NCI-H460 (cell line): ENCODE results near the gene TRIM43. TPM values are rescaled to one million over a fixed set of nuclear protein-coding genes. Genes with fewer than 3 reads are reported as not detected.
"Not testable (repeated sequence)": the region's sequence is repeated elsewhere in the genome, so short reads cannot be mapped to it uniquely, and the experiment has no call there.

Experiments
- DNase-seq: peaks from one replicate; pipeline ENCODE4 v3.0.0-alpha.2; 2016; ENCODE audit warnings: low read depth; ENCODE audit errors: extremely low read depth
- polyA plus RNA-seq: library from polyadenylated mRNA; depleted of rRNA; stranded (reverse); fragments of >200 nt; gene quantifications from 2 replicates; pipeline ENCODE4 v1.2.3, GENCODE V29; 2014; cell fraction: nucleus; rRNA removed
- total RNA-seq: library from RNA; depleted of rRNA; stranded (reverse); fragments of >200 nt; shearing (Covaris generic); gene quantifications from 2 replicates; pipeline ENCODE4 v1.2.3, GENCODE V29; 2014; rRNA removed

TRIM43 gene
- 0.07 TPM in 1 of 2 replicates, not detected in the other for total RNA-seq
- polyA plus RNA-seq = not detected in 2 replicates

DNA sequence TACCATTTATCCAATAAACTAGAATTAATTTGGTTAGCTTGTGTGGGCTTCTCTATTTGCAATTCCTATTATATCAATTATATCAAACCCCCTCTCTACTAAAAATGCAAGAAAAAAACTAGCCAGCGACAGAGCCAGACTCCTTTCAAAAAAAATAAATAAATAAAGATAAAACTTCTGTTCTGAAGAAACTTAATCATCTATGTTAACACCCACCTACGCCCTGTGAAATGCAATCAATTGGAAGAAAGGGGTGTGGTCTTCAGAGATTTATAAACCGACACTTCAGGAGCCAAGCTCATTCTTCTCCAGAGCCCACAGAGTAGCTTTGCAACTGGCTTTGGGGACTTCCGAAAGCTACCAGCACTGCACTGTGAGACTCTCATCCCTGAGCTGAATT lies at the start of gene TRIM43:
Gene TRIM43 (plus strand): TSS at position 301 of the 400 bp plus-strand sequence. CDS start 2,023 bp downstream, outside the sequence.
- not testable (repeated sequence) for DNase-seq

DNA sequence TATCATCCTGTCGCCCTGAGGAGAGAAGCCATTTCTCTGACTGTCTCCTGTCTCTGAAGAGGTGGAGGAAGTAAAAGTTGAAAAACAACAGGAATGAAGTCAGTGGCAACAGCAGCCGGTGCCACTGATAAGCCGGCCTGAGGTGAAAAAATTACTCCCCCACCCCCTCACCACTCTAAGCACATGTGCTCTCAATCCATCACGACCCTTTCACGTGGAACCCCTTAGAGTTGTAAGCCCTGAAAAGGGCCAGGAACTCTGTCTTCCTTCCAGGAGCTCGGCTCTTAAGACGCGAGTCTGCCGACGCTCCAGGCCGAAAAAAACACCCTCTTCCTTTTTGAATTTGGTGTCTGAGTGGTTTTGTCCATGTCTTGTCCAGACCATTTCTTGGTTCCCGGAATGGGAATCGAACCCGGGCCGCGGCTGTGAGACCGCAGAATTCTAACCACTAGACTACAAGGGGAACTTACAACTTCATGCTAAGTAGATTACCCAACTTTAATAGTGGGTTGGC lies 40.7 kb upstream of the TRIM43 start:
- no peak for DNase-seq

DNA sequence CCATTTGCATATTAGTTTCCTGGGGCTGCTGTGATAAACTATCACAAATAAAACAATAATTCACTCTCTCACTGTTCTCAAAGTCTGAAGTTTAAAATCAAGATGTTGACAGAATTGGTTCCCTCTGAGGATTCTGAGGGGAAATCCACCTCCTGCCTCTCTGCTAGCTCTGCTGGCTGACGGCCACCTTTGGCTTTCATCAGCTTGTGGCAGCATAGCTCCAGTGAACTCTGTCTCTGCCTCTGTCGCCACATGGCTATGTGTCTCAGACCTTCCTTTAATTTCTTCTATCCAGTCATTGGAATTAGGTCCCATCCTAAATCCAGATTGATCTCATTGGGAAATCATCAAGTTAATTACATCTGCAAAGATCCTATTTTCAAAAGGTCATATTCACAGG lies 38.9 kb upstream of the TRIM43 start:
- no peak for DNase-seq

DNA sequence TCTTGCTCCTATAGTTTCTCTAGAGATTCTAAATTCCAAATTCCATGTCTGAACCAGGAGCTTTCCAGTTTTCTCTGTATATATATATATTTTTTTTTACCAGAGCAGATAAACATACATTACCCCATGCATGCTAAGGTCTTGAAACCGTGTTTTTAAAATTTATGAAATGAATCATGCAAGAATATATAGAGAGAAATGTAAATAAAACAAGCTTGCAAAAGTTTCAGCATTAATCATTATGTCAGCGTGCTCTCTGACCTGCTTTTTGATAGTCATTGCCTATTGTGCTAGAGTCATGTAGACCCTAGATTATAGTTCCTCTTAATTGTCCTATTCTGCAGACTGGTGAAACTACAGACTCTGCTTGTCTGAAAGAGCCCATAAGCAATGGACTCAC lies 22.6 kb upstream of the TRIM43 start:
- DNase-seq = no peak

DNA sequence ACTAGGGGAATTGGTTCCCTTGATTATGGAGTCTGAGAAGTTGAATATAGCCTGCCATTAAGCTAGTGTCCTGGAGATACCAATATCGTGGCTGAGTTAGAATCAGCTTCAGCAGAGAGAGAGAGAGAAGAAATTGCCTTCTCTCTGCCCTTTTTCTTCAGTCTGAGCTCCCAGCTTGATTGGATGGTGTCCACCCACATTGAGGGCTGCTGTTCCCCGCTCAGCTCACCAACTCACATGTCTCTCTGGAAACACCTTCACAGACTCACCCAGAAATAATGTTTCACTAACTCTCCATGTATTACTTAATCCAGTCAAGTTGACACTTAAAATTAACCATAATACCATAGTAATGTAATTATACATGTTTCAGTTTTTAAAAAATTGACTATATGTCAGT lies 17.9 kb upstream of the TRIM43 start:
- DNase-seq = no peak

DNA sequence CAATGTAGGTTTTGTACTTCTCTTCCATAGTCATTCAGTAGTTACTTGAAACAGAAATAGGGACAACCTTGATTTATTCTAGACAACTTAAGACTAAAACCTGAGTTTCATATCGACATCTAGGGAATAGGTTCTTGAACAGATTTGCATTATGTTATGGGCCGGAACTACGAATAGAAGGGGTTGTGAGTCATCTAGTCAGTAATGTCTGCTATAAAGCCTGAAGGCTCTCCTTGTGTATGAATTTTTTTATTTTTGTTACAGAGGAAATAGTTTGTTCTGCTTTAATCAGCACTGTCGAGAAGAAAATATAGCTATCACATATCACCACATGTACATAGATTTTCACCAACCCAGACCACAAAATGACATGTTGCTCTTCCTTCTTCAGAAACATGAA lies 17.3 kb upstream of the TRIM43 start:
- no peak for DNase-seq

DNA sequence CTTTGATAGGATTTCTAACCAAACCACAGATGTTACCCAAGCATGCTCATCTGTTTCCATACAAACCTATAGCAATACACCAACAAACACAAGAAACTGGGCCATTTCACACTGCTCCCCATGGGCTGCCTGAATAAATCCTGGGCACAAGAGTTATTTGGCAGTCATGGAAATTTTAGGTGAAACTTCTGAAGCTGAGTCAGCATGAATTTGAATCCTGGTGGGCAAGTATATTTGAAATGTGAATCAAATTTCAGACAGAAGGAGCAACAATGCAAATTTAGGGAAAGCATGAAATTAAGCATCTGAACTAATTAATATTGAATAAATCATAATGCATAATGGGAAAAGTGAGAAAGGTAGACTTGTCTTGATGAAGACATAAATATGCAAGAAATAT lies 15.9 kb upstream of the TRIM43 start:
- DNase-seq = no peak

DNA sequence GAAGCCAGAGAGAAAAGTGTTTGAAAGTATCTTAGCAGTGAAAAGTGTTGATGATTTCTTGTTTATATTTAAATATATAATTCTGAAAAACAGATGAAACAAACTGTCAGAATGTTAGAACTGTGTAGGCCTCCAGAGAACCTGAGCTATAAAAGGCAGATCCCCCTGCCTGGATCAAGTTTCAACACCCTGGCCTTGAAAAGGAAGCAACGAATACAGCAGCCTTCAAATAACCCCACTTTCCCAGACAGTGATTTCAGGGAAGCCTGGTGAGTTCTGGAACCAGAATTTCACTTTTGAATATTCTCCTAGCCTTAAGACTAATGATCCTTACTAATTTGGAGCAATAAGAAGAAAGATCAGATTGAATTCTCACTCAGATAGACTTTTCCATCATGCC lies 13.3 kb upstream of the TRIM43 start:
- no peak for DNase-seq

DNA sequence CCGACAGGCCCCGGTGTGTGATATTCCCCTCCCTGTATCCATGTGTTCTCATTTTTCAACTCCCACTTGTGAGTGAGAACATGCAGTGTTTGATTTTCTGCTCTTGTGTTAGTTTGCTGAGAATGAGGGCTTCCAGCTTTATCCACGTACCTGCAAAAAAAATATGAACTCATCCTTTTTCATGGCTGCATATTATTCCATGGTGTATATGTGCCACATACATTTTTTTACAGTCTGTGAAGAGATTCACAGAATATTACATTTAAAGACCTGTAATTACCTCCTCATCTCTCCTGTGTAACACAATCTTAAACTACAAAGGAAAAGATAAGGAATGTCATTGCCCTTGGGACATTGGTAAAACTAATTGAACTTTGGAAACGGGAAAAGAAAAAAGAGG lies 8.3 kb upstream of the TRIM43 start:
- DNase-seq = not testable (repeated sequence)

DNA sequence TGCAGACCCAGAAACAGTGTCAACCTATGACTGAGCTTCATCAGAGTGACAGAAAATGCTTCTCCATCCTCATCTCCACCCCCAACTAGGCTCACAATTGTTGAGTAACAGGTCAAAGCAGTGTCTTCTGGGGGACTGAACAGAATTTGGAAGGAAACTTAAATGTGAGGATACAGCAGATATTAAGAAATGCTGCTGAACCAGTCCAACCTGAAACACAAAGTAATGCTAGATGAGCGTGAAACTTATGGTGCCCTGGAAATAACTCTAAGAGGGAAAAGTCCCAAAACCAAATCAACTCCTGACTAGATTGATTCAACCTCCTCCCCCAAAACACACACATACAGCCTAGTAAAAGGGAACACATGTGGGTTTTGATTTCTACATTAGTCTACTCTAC lies 7.5 kb upstream of the TRIM43 start:
- DNase-seq = not testable (repeated sequence)

DNA sequence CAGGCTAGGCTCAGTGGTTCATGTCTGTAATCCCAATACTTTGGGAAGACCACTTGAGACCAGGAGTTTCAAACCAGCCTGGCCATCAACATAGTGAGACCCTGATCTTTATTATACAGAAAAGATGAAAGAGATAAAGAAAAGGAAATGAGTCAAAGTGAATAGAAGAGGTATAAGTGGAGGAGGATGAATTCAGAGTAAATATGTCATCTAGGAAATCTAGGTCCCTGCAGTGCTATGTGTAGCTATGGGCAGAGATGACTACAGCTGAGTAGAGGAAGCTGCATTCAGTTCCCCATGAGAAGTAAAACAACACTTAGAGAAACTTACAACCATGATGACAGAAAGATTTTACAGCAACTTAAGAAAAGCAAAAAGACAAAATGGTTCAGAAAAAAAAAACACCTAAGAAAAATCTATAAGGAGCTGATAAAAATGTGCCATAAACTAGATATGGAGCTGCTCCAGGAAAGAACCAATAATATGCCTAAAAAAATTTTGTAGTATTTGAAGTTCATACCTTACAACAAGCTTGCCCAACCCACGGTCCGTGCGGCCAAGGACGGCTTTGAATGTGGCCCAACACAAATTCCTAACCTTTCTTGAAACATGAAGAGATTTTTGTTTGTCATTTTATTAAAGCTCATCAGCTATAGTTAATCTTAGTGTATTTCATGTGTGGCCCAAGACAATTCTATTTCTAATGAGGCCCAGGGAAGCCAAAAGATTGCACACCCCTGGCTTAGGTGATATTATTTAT lies 1.8 kb upstream of the TRIM43 start:
- DNase-seq = not testable (repeated sequence)

DNA sequence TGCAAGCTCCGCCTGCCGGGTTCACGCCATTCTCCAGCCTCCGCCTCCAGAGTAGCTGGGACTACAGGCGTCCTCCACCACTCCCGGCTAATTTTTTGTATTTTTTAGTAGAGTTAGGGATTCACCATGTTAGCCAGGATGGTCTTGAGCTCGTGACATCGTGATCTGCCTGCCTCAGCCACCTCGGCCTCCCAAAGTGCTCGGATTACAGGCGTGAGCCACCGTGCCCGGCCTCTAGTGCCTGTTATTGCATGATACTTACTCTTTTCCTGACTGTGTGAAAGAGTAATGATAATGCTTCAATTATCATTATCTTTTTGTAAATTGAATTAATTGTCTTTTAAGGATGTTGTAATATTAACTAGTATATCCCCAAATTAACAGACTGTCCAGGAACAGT lies 1.2 kb downstream of the TRIM43 start:
- not testable (repeated sequence) for DNase-seq

DNA sequence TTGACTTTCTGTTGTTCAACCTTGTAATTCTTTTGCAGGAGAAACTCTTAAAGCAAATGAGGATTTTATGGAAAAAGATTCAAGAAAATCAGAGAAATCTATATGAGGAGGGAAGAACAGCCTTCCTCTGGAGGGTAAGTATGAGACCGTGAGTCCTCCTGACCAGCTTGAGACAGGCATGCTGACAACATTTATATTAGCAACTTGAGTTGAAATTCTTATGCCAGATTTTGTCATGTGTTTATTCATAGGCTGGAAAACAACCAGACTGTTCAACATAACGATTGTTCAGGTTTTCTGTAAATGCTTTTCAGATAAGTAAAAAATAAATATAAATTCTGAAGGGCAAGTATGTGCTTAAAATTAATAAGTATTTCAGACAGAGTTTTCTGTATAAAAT lies 3.2 kb downstream of the TRIM43 start:
- not testable (repeated sequence) for DNase-seq

DNA sequence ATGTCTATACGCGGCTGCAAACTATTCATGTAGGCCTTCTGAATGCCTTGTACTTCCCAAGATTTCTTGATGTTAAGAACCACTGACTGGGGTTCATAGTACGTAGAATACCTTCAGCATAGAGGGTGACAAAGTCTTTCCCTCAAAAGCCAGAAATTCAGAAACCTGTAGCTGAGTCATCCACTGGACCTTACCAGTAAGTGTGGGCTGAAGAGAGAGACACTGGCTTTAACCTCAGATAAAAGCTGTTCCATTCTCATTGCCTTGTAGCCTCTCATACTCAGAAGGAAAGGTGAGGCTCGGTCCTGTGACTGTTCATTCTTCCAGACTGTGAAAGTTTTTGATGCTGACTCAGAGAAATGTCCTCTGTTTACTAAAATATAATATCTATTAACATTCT lies 9.5 kb downstream of the TRIM43 start:
- DNase-seq = not testable (repeated sequence)

DNA sequence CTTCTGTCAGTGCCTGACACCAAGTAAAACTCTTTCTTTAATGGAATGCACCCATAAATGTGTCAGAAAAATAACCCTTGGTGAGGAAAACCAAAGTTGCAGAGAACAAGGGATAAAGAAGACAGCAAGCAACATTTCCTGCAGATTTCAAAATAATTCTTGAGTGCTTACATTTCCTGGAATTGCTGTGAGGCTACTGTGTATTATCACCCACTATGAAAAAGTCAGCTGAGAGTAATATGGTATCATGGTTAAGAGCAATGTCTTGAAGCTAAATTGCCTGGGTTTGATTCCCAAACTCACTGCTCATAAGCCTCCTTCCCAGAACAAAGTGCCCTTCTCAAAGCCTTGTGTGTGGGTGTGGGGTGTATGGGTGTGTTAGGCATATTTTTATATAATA lies 10.3 kb downstream of the TRIM43 start:
- not testable (repeated sequence) for DNase-seq

DNA sequence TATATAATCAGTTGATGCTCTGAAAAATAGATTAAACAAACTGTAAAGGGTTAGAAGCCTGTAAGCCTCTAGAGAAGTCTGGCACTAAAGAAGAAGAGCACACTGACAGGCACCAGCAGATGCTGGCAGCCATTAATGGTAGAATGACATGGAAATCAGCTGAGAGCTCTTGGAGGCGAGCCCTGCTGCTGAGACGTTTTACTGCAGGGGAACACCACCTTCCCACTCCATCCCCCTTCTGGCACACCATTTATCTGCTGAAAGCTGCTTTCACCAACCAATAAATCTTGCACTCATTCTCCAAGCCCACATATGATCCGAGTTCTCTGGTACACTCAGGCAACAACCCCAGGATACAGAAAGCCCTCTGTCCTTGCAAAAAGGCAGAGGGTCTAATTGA lies 16.6 kb downstream of the TRIM43 start:
- DNase-seq = not testable (repeated sequence)

DNA sequence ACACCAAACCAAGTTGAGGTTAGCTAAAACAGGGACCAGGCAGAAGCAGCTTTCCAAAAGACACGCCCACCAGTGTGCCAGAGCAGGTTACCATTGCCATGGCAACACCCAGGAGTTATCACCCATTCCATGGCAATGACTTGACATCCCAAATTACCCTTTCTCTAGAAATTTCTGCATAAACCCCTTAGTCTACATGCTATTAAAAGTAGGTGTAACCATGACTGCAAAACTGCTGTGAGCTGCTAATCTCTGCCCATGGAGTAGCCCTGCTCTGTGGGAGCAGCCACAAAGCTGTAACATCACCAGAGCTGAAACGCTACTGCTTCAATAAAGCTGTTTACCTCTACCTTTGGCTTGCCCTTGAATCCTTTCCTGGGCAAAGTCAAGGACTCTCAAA lies 18.0 kb downstream of the TRIM43 start:
- not testable (repeated sequence) for DNase-seq

DNA sequence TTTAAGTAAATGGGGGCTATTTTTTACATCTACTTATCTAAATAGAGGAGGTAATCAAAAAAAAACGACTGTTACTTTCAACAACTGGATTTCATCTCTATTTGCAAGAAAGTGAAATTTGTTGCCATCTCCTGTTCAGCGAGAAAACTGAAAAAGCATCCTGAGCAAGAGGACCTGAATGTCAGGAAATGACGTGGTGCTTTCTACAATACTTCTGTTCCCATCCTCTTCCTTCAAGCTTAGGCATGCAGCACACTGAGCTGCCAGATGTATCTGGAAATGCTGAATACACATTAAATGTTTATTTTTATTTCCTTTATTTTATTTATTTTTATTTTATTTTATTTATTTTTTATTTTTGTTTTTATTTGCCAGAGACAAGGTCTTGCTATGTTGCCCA lies 21.2 kb downstream of the TRIM43 start:
- DNase-seq = not testable (repeated sequence)

DNA sequence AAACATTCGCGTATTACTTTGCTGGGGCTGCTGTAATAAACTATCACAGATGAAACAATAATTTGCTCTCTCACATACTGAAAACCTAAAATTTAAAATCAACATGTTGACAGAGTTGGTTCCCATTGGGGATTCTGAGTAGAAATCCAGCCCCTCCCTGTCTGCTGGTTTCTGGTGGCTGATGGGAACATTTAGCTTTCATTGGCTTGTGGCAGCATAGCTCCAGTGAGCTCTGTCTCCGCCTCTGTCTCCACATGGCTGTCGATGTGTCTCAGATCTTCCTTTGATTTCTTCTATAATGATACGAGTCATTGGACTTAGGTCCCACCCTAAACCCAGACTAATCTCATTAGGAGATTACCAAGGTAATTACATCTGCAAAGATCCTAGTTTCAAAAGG lies 30.9 kb downstream of the TRIM43 start:
- not testable (repeated sequence) for DNase-seq

DNA sequence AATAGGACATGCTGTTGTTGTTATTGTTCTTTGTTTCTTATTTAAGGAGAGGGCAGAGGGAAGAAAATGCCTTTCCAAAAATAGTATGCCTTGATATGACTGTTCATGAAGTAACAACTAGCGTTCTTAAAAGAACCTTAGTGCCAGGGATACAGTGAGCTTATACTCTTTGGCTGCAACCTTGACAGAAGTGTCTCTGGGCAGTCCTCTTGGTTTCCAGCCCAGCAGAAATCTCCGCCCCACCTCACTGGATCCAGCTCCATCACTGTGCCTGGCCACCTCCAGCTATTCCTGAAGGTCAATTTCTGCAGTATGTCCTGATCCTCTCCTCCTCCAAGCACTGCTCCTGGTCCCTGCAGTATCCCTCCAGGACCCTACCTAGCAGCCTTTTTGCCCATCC lies 39.2 kb downstream of the TRIM43 start:
- not testable (repeated sequence) for DNase-seq

DNA sequence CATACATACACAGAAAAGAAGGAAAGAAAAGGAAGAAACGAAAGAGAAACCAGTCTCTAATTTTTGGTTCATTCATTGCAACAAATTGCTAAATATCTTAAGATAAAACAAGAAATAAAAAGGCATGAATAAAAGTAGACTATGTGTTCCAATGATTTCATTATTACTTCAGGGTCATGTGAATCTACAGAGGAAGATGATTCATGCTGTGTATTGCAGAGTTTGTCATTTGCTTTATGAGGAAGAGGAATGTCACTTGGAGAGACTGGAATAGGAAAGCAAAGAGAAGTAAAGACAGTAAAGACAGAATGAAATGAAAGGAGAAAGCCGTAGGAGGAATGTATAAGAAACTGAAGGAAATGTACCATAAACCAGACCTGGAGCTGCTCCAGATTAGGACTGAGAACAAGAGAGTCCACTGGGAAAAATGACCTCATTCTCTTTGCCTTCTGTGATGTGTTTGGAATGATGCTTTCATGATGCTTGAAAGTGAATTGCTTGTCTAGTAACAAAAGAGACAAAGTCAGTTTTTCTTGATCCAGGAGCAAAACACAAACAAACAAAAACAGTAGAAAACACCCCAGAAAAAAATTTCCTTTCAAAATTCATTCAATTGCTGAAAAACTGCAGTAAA lies 41.9 kb downstream of the TRIM43 start:
- not testable (repeated sequence) for DNase-seq
